COLO829 (cell line): ENCODE measurements around the gene ILF2.
"Not testable (repeated sequence)": the region's sequence is repeated elsewhere in the genome, so short reads cannot be mapped to it uniquely, and the experiment has no call there.

Source experiments
- DNase-seq: peaks from one replicate; pipeline ENCODE4 v3.0.0; 2012; ENCODE audit warnings: low spot score

ILF2 gene

GRCh38 chr1:153670859-153671627 is at the start of gene ILF2:
Gene ILF2 (minus strand): TSS chr1:153670993. CDS start chr1:153670922, 71 bp downstream.
- peak; percentile 100 for DNase-seq

GRCh38 chr1:153717330-153717729 is 46.5 kb upstream of the ILF2 start:
- no peak for DNase-seq

GRCh38 chr1:153716211-153716610 is 45.4 kb upstream of the ILF2 start:
- not testable (repeated sequence) for DNase-seq

- DNase-seq: no peak
Measured at GRCh38 chr1:153711026-153711425, 40.2 kb upstream of the ILF2 start.

- DNase-seq: no peak
Measured at GRCh38 chr1:153705484-153705883, 34.7 kb upstream of the ILF2 start.

GRCh38 chr1:153699768-153700167 is 29.0 kb upstream of the ILF2 start:
- DNase-seq: no peak

GRCh38 chr1:153698923-153699714 is 28.3 kb upstream of the ILF2 start:
- DNase-seq: peak; percentile 29

- no peak for DNase-seq
Measured at GRCh38 chr1:153698020-153698922, 27.5 kb upstream of the ILF2 start.

GRCh38 chr1:153697191-153698019 is 26.6 kb upstream of the ILF2 start:
- no peak for DNase-seq

- DNase-seq: no peak
Measured at GRCh38 chr1:153696741-153697140, 25.9 kb upstream of the ILF2 start.

GRCh38 chr1:153693466-153693865 is 22.7 kb upstream of the ILF2 start:
- no peak for DNase-seq

- DNase-seq: no peak
Measured at GRCh38 chr1:153688736-153689328, 18.0 kb upstream of the ILF2 start.

- DNase-seq: no peak
Measured at GRCh38 chr1:153688276-153688675, 17.5 kb upstream of the ILF2 start.

- DNase-seq: no peak
Measured at GRCh38 chr1:153687346-153688125, 16.7 kb upstream of the ILF2 start.

- no peak for DNase-seq
Measured at GRCh38 chr1:153685544-153686340, 14.9 kb upstream of the ILF2 start.

- DNase-seq: no peak
Measured at GRCh38 chr1:153684892-153685291, 14.1 kb upstream of the ILF2 start.

- no peak for DNase-seq
Measured at GRCh38 chr1:153683854-153684253, 13.1 kb upstream of the ILF2 start.

GRCh38 chr1:153682730-153683129 is 11.9 kb upstream of the ILF2 start:
- DNase-seq: no peak

GRCh38 chr1:153680120-153680403 is 9.3 kb upstream of the ILF2 start:
- no peak for DNase-seq
